BJ (cell line): ENCODE data around the gene NPEPL1. TPM values are rescaled to one million over a fixed set of nuclear protein-coding genes. Genes with fewer than 3 reads are reported as not detected.
A peak's percentile ranks its signal among the peaks of the same experiment; 100 is the strongest.
"Not testable (repeated sequence)": the region's sequence is repeated elsewhere in the genome, so short reads cannot be mapped to it uniquely, and the experiment has no call there.

Experiments used
- CTCF ChIA-PET: fragments of 350-600 bp; formaldehyde crosslinking; extraction: SDS; loops from one replicate; lab custom pipeline; 2021; ENCODE audit warnings: antibody characterized with exemption, inconsistent platforms; lab: Yijun Ruan, JAX
- POLR2A ChIA-PET: fragments of 300-600 bp; sonication (Branson Sonifier 250); formaldehyde crosslinking; extraction: SDS; loops from one replicate; lab custom pipeline; 2021; ENCODE audit warnings: antibody characterized with exemption; lab: Charles Lee
- DNase-seq: peaks from one replicate; pipeline ENCODE4 v3.0.0-alpha.2; 2011; ENCODE audit warnings: low read depth
- H3K27me3 ChIP-seq: 2 replicates; pipeline ENCODE4 v1.6.0; 2011; ENCODE audit warnings: low read length; ENCODE audit not compliant: control insufficient read depth, insufficient read depth
- H3K36me3 ChIP-seq: 2 replicates; pipeline ENCODE4 v1.5.1; 2011; ENCODE audit warnings: low read length; ENCODE audit not compliant: control insufficient read depth, insufficient read depth
- H3K4me3 ChIP-seq: 2 replicates; pipeline ENCODE4 v1.5.1; 2011; ENCODE audit warnings: low read depth, mild to moderate bottlenecking, control low read depth, low read length
- polyA minus RNA-seq: library from RNA; depleted of rRNA, polyadenylated mRNA; stranded (reverse); fragments of >200 nt; gene quantifications from 2 replicates; pipeline ENCODE4 v1.2.3, GENCODE V29; 2011; rRNA and poly(A)+ RNA removed
- polyA plus RNA-seq: library from polyadenylated mRNA; depleted of rRNA; stranded (reverse); fragments of >200 nt; gene quantifications from 2 replicates; pipeline ENCODE4 v1.2.3, GENCODE V29; 2011; rRNA removed
- TF ChIP-seq, protein P1 (sequence below): IDR thresholded peaks from 2 replicates; pipeline ENCODE4 v1.5.1; 2011; ENCODE audit warnings: low read depth, mild to moderate bottlenecking, control low read depth, inconsistent platforms, low read length, moderate library complexity; ENCODE audit not compliant: insufficient read depth

The NPEPL1 gene, protein sequence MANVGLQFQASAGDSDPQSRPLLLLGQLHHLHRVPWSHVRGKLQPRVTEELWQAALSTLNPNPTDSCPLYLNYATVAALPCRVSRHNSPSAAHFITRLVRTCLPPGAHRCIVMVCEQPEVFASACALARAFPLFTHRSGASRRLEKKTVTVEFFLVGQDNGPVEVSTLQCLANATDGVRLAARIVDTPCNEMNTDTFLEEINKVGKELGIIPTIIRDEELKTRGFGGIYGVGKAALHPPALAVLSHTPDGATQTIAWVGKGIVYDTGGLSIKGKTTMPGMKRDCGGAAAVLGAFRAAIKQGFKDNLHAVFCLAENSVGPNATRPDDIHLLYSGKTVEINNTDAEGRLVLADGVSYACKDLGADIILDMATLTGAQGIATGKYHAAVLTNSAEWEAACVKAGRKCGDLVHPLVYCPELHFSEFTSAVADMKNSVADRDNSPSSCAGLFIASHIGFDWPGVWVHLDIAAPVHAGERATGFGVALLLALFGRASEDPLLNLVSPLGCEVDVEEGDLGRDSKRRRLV
- 5.7 and 8.2 TPM in 2 replicates for polyA plus RNA-seq
- 4.2 and 7.3 TPM in 2 replicates for polyA minus RNA-seq

DNA sequence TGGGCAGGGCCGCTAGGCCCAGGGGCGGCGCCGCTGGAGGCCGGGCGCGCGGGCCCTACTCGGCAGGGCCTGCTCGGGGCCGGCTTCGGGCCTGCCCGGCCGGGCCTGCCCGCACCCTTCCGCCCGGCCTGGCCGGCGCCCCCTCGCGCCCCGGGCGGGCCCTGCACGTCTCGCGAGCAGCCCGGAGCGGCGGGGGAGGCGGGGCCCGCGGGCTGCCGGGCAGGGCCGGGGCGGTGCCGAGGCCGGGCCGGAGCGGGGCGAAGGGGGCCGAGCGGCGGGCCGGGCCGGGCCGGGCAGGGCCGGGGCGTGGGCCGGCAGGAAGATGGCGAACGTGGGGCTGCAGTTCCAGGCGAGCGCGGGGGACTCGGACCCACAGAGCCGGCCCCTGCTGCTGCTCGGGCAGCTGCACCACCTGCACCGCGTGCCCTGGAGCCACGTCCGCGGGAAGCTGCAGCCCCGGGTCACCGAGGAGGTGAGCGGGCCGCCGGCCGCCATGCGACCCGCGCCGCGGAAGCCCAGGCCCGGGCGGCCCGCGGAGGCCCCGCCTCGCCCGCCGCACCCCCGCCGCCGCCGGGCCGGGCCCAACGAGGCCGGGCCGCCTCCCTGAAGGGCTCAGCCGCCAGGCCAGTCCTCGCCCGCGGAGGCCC lies at the start of gene NPEPL1:
Gene NPEPL1 (plus strand): TSS at position 222 of the 647 bp plus-strand sequence. CDS start 101 bp downstream, at position 323.
- TF ChIP-seq, protein P1, sequence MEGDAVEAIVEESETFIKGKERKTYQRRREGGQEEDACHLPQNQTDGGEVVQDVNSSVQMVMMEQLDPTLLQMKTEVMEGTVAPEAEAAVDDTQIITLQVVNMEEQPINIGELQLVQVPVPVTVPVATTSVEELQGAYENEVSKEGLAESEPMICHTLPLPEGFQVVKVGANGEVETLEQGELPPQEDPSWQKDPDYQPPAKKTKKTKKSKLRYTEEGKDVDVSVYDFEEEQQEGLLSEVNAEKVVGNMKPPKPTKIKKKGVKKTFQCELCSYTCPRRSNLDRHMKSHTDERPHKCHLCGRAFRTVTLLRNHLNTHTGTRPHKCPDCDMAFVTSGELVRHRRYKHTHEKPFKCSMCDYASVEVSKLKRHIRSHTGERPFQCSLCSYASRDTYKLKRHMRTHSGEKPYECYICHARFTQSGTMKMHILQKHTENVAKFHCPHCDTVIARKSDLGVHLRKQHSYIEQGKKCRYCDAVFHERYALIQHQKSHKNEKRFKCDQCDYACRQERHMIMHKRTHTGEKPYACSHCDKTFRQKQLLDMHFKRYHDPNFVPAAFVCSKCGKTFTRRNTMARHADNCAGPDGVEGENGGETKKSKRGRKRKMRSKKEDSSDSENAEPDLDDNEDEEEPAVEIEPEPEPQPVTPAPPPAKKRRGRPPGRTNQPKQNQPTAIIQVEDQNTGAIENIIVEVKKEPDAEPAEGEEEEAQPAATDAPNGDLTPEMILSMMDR: no peak
- DNase-seq: no peak
- Histone ChIP-seq H3K4me3 (peak within 1 kb of the TSS; percentile 41), H3K36me3 (peaks cover 14% of the 10 kb centered on the region), H3K27me3 (no peaks in the 10 kb centered on the region)
- CTCF ChIA-PET: interaction anchor here (0.5 to 0.8 kb wide), 4 partner anchors 10 to 1321 kb away, joined by 3 read pairs; no protein-coding TSS in a partner anchor
- POLR2A ChIA-PET: no interaction called here

DNA sequence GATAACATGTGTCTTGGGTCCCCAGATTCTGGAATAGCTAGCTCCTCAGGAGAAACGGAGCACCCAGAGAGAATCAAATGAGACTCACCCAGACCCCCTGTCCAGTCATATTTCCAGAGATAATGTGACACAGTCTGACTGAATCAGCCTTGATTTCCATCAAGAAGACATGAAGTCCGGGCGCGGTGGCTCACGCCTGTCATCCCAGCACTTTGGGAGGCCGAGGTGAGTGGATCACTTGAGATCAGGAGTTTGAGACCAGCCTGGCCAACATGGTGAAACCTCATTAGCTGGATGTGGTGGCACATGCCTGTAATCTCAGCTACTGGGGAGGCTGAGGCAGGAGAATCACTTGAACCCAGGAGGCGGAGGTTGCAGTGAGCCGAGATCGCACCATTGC lies 49.7 kb upstream of the NPEPL1 start:
- CTCF ChIA-PET: interaction anchor here (0.8 kb wide), 1 partner anchor 433 kb away, joined by 3 read pairs; no protein-coding TSS in a partner anchor
- H3K4me3 ChIP-seq, DNase-seq, H3K36me3 ChIP-seq, H3K27me3 ChIP-seq, POLR2A ChIA-PET: not testable (repeated sequence)

DNA sequence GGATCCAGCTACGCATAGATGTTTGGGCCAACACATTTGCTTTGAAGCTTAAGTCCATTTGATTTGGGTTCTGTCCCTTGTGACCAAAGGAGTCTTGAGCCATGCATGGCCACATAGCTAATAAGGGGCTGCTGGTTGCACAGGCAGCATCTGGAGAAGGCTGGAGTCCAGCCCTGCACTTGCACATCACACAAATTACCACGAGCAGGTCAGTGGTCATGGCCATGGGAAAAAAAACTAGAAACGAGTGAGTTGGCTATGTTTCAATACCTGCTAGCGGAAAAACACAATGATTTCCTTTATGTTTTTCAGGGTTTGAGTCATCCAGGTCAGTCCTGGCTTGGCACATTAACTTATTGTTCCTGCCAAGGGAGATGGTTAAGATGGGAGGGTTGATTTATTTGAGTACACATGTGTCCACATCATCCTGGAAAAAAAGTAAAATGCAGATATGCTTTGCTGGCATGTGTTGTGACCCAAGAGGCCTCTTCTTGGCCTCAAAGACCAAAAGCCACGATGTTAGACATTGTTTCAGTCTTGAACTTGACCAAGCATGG lies 47.1 kb upstream of the NPEPL1 start:
- no peaks in the 10 kb centered on the region for H3K27me3 ChIP-seq
- H3K36me3 ChIP-seq: no peaks in the 10 kb centered on the region
- TF ChIP-seq, protein P1: no peak
- no peak for DNase-seq
- no peak overlapping the region for H3K4me3 ChIP-seq
- CTCF ChIA-PET: interaction anchor here (0.9 kb wide), 1 partner anchor 165 kb away, joined by 3 read pairs; no protein-coding TSS in a partner anchor
- POLR2A ChIA-PET: no interaction called here

DNA sequence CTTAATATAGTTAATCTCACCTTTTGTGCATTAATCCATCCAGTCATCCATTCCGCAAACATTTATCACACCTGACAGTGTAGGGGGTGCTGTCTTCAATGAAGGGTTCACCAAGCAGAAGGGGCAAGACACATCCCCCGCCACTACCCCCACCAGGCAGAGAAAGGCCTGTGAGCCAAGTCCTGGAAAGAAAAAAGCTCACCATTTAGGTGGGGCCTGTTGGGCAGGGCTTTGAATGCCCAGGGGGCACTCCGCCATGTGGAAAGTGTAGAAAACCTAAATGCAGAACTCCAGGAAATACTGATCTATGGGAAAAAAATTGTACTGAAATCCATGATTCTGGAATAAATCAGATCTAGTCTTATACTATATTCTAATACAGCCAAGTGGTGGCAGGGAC lies 46.3 kb upstream of the NPEPL1 start:
- Histone ChIP-seq H3K4me3 (no peak overlapping the region), H3K36me3 (no peaks in the 10 kb centered on the region), H3K27me3 (no peaks in the 10 kb centered on the region)
- CTCF ChIA-PET: no interaction called here
- no peak for DNase-seq
- POLR2A ChIA-PET: no interaction called here
- TF ChIP-seq, protein P1: no peak

DNA sequence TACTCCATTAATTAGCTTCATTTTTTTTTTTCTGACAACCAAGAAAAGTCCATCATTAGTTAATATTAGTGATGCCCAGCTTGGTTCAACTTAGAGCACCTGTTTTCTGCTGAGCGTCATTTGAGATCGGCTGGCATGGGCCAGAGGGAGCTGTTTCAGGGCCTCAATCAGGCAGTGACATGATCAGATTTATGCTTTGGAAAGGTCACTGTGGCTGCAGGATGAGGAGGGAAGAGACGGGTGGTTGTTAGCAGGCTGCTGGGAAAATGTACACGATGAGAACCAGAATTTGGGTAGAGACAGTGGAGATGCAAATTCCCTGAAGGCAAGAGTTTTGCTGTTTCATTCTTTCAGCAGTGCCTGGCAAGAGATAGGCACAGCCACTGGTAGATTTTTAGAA lies 45.9 kb upstream of the NPEPL1 start:
- no peaks in the 10 kb centered on the region for H3K36me3 ChIP-seq
- TF ChIP-seq, protein P1: no peak
- H3K4me3 ChIP-seq: no peak overlapping the region
- H3K27me3 ChIP-seq: no peaks in the 10 kb centered on the region
- DNase-seq: no peak
- POLR2A ChIA-PET: no interaction called here
- CTCF ChIA-PET: interaction anchor here (1.3 to 1.8 kb wide), 3 partner anchors 16 to 198 kb away, joined by 3 to 7 read pairs (median 3); no protein-coding TSS in a partner anchor
